GM18951 (cell line): ENCODE measurements around the gene STPG3.
A peak's percentile ranks its signal among the peaks of the same experiment; 100 is the strongest.

Experiments
- POLR2A ChIP-seq: IDR thresholded peaks from 4 replicates; pipeline ENCODE4 v1.6.1; 2011; ENCODE audit warnings: mild to moderate bottlenecking; ENCODE audit not compliant: insufficient read length, insufficient read depth; ENCODE audit errors: extremely low read depth
- in situ Hi-C: fragments of 300-500 bp; cut with MboI; formaldehyde crosslinking; loops from one replicate; pipeline ENCODE4 v1.12.0; 2022; ENCODE audit warnings: low sequenced_read_pairs, mixed read lengths, inconsistent platforms; ENCODE audit not compliant: unreplicated experiment

Gene STPG3

GRCh38 chr9:137251194-137251461 is at the start of gene STPG3:
STPG3 (plus strand) TSS chr9:137251286; CDS start chr9:137251287, 1 bp downstream.
- no peak for TF ChIP-seq POLR2A
- in situ Hi-C loops, result no loop called here

GRCh38 chr9:137202966-137203365 is 48.1 kb upstream of the STPG3 start:
- in situ Hi-C loops, result no loop called here
- TF ChIP-seq POLR2A, result no peak

DNA sequence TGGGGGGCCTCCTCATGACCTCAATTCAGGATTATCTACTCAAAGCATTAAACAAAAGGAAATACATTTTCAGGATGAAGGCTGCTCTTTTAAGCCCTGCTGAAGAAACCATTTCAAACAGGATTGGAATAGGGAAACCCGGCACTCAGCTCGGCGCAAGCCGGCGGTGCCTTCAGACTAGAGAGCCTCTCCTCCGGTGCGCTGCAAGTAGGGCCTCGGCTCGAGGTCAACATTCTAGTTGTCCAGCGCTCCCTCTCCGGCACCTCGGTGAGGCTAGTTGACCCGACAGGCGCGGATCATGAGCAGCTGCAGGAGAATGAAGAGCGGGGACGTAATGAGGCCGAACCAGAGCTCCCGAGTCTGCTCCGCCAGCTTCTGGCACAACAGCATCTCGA is 46.4 kb upstream of the STPG3 start:
- no peak for TF ChIP-seq POLR2A
- in situ Hi-C loops, result no loop called here

GRCh38 chr9:137205126-137206069 is 45.7 kb upstream of the STPG3 start, which contains the start of the genes NDOR1 and TMEM203:
NDOR1 (plus strand) TSS chr9:137205700; CDS start chr9:137205778, 78 bp downstream.
TMEM203 (minus strand) TSS chr9:137205648; CDS start chr9:137205414, 234 bp downstream.
- in situ Hi-C loops, result no loop called here
- TF ChIP-seq POLR2A, result peak; percentile 93

- no peak for TF ChIP-seq POLR2A
- in situ Hi-C loops, result no loop called here
These were observed 44.5 kb upstream of the STPG3 start for GRCh38 chr9:137206602-137207001.

DNA sequence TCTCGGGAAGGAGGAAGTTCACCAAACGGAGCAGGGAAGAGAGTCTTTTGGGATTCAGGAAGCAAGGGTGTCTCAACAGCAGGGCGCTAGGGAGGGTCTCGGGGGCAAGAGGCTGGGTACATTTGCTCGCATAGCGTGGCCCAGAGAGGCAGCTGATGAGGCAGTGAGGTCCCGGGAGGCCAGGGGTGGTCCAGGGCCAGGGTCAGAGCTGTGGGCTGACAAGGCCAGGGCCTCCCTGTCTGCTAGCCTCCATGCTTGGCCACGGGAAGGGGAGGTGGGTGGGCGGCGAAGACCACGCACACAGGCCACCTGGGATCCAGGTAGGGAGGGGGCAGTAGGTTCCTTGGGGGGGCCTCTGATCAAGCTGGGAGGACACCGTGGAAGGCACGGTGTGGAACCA is 39.6 kb upstream of the STPG3 start:
- TF ChIP-seq POLR2A, result no peak
- in situ Hi-C loops, result no loop called here

DNA sequence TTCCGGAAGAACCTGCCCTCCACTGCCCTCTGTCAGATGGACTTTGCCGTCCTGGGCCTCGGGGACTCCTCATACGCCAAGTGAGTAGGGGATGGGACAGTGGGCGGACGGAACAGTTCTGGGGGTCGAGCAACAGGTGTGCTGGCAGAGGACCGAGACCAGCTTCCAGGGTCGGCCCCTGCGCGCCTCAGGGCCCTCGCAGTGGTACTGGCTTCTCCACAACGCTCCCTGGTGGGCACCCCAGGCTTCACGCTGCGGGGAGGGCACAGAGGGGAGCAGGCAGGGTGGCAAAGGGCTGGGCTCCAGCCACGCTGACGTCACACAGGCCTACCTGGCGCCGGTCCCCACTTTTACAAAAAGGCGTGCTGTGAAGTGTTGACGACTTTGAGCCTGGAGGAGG is 38.6 kb upstream of the STPG3 start:
- TF ChIP-seq POLR2A, result no peak
- in situ Hi-C loops, result no loop called here

DNA sequence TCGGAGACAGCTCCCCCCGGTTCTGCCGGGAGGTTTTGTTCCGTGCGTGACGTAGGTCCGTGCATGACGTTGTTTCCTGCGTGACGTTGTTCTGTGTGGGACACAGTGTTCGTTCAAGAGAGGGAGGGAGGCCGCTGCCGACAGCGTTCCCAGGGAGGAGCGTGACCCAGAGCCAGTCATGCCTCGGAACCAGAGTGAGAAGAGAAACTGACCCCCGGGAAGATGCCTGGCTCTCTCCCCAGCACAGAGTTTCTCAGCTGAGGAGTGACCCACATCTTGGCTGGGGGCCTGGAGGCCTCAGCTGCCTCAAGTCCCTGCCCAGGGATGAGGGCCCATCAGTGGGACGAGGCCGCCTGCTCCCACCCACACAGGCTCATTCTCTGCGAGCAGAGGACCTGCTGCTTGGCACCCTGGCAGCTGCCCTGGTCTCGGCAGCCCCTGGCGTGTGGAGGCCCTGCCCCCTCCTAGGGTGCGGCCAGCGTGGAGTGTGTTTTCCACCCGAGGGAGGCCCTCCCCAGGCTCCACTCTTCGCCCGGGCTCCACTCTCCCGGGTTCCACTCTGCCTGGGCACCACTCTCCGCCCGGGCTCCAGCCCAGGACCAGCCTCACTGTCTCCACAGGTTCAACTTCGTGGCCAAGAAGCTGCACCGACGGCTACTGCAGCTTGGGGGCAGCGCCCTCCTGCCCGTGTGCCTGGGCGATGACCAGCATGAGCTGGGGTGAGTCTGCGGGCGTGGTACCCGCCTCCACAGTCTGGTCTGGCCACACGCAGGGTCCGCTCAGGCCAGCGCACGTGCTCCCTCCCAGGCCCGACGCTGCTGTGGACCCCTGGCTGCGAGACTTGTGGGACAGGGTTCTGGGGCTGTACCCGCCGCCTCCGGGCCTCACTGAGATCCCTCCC is 37.7 kb upstream of the STPG3 start:
- no peak for TF ChIP-seq POLR2A
- in situ Hi-C loops, result no loop called here

GRCh38 chr9:137214620-137215019 is 36.5 kb upstream of the STPG3 start:
- no peak for TF ChIP-seq POLR2A
- in situ Hi-C loops, result no loop called here

DNA sequence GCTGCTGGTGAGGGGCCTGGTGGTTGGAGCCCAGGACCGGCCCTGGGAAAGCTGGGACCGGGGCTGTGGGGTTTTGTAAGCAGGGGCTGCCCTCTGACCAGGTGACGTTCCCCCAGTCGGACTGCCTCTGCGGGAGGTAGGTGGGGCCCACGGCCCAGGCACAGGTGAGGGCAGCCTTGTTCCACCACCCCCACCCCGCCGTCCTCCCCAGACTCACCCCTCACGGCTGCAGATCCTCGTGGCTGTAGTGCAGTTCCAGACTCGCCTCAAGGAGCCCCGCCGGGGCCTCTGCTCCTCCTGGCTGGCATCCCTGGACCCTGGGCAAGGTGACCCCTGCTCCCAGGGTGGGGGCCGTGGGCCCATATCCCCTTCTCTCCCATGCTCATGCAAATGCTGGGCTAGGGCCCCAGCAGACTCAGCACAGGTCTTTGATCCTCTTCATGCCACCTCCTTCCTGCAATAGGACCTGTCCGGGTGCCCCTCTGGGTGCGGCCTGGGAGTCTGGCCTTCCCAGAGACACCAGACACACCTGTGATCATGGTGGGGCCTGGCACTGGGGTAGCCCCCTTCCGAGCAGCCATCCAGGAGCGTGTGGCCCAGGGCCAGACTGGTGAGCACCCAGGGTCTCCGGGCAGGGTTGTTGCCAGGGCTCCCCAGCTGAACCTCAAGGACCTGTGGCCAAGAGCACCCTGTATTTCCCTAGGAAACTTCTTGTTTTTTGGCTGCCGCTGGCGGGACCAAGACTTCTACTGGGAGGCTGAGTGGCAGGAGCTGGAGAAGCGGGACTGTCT is 35.7 kb upstream of the STPG3 start:
- no peak for TF ChIP-seq POLR2A
- in situ Hi-C loops, result no loop called here

GRCh38 chr9:137216188-137216965 is 34.7 kb upstream of the STPG3 start:
- TF ChIP-seq POLR2A, result no peak

DNA sequence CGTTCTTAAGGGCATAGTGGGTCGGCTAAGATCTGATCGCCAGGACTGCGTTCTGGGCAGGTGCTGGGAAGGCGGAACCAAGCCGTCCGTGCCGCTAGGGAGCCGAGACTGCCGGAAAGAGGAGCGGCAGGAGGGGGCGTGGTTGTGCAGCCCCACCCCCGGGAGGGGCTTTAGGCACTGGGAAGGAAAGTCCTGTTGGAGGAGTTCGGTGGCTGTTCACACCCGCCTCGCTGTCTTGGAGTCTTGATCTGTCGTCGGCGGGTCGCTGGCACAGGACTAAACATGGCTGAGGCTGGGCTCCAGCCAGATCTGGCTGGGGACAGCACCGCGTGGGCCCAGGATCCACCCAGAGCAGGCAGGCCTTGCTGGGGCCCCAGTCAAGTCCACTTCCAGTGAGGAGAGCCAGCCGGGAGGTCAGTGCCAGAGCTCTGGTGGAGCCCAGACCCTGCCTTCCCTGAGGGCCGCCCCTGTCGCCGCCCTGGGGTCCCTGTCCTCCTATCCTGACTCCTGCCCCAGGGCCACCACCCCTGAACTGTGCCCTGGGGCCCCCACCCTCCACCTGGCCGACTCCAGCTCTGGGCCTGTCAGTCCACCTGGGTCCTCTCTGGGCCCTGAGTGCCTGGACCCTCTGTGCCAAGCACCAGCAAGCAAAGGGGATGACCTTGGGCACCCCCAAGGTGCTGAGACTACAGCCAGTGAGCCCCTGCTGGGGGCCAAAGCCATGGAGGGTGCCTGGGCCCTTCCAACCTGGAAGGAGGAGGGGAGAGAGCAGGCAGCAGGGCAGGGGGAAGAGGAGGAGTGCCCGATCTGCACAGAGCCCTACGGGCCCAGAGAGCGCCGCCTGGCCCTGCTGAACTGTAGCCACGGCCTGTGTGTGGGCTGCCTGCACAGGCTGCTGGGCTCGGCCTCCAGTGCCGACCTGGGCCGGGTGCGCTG is 33.5 kb upstream of the STPG3 start:
- in situ Hi-C loops, result no loop called here
- no peak for TF ChIP-seq POLR2A

More at GRCh38 chr9:137216188-137216965, 34.7 kb upstream of the STPG3 start:
- in situ Hi-C loops, result no loop called here
